ENCODE results near the gene CLINT1. TPM values are rescaled to one million over a fixed set of nuclear protein-coding genes. Genes with fewer than 3 reads are reported as not detected.

CLINT1 gene
- total and polyA plus RNA-seq, 9 donors = 27.4 to 67.8 (median 50.3) TPM

- intact Hi-C loops (cut with DNase I) = no loop called here
- DNase-seq = no peak
- H3K4me1 ChIP-seq (ENCODE audit: insufficient read depth) = no peaks in the 10 kb centered on the region
- H3K27ac ChIP-seq = no peak overlapping the region
- no peak for TF ChIP-seq EP300 (IDR thresholded peaks at IDR 0.05)
- no peak for TF ChIP-seq POLR2A (IDR thresholded peaks at IDR 0.05)
- TF ChIP-seq CTCF (IDR thresholded peaks at IDR 0.05) = no peak
- H3K9me3 ChIP-seq = no peaks in the 10 kb centered on the region
- no peak overlapping the region for H3K4me3 ChIP-seq
- H3K36me3 ChIP-seq = no peaks in the 10 kb centered on the region
- 67 to 88% (median 86%) methylated on average over 1 of the region's 1 CpG for WGBS, 3 donors
- no peaks in the 10 kb centered on the region for H3K27me3 ChIP-seq
Observed at GRCh38 chr5:157758706-157759105, 100.2 kb downstream of the CLINT1 start.

- intact Hi-C loops (cut with DNase I) = no loop called here
- no peak overlapping the region for H3K27ac ChIP-seq
- WGBS, 3 donors = 89 to 94% (median 91%) methylated on average over 3 of the region's 3 CpGs
- H3K4me3 ChIP-seq = no peak overlapping the region
- H3K4me1 ChIP-seq (ENCODE audit: insufficient read depth) = no peaks in the 10 kb centered on the region
- no peaks in the 10 kb centered on the region for H3K27me3 ChIP-seq
- TF ChIP-seq CTCF (IDR thresholded peaks at IDR 0.05) (no peak), POLR2A (IDR thresholded peaks at IDR 0.05) (no peak), EP300 (IDR thresholded peaks at IDR 0.05) (no peak)
- DNase-seq = no peak
- no peaks in the 10 kb centered on the region for H3K36me3 ChIP-seq
- H3K9me3 ChIP-seq = no peaks in the 10 kb centered on the region
Observed at GRCh38 chr5:157756122-157756521, 102.8 kb downstream of the CLINT1 start.

- Histone ChIP-seq H3K36me3 (no peaks in the 10 kb centered on the region), H3K4me1 (ENCODE audit: insufficient read depth) (peaks cover 2% of the 10 kb centered on the region), H3K27me3 (no peaks in the 10 kb centered on the region), H3K9me3 (no peaks in the 10 kb centered on the region), H3K27ac (no peak overlapping the region), H3K4me3 (no peak overlapping the region)
- no peak for DNase-seq
- WGBS, 3 donors = 47 to 53% (median 50%) methylated on average over 1 of the region's 1 CpG
- intact Hi-C loops (cut with DNase I) = no loop called here
- no peak for TF ChIP-seq EP300 (IDR thresholded peaks at IDR 0.05)
- TF ChIP-seq POLR2A (IDR thresholded peaks at IDR 0.05) = no peak
- no peak for TF ChIP-seq CTCF (IDR thresholded peaks at IDR 0.05)
Observed at GRCh38 chr5:157750320-157750719, 108.6 kb downstream of the CLINT1 start.

GRCh38 chr5:157749462-157749799 lies 109.5 kb downstream of the CLINT1 start:
- H3K4me3 ChIP-seq = no peak overlapping the region
- DNase-seq = no peak
- no peak for TF ChIP-seq POLR2A (IDR thresholded peaks at IDR 0.05)
- H3K9me3 ChIP-seq = no peaks in the 10 kb centered on the region
- intact Hi-C loops (cut with DNase I) = loop anchor here in 1 of 4 donors (10.0 kb wide), 1 partner anchor 425 kb away; no protein-coding TSS in a partner anchor
- H3K36me3 ChIP-seq = no peaks in the 10 kb centered on the region
- WGBS, 3 donors = 82 to 88% (median 85%) methylated on average over 11 of the region's 11 CpGs
- no peaks in the 10 kb centered on the region for H3K27me3 ChIP-seq
- peaks cover 6% of the 10 kb centered on the region for H3K4me1 ChIP-seq (ENCODE audit: insufficient read depth)
- H3K27ac ChIP-seq = no peak overlapping the region

GRCh38 chr5:157748760-157749461 lies 110.0 kb downstream of the CLINT1 start:
- H3K36me3 ChIP-seq = no peaks in the 10 kb centered on the region
- no peak overlapping the region for H3K4me3 ChIP-seq
- TF ChIP-seq CTCF (IDR thresholded peaks at IDR 0.05) (no peak), EP300 (IDR thresholded peaks at IDR 0.05) (no peak), POLR2A (IDR thresholded peaks at IDR 0.05) (no peak)
- no peaks in the 10 kb centered on the region for H3K9me3 ChIP-seq
- H3K27me3 ChIP-seq = no peaks in the 10 kb centered on the region
- intact Hi-C loops (cut with DNase I) = loop anchor here in 1 of 4 donors (10.0 kb wide), 1 partner anchor 424 kb away; no protein-coding TSS in a partner anchor
- H3K27ac ChIP-seq = no peak overlapping the region
- H3K4me1 ChIP-seq (ENCODE audit: insufficient read depth) = peaks cover 6% of the 10 kb centered on the region
- 61 to 86% (median 66%) methylated on average over 4 of the region's 4 CpGs for WGBS, 3 donors
- no peak for DNase-seq
